Testis (tissue), 3 donors: ENCODE data around the gene EPHA5. TPM values are rescaled to one million over a fixed set of nuclear protein-coding genes. Genes with fewer than 3 reads are reported as not detected.

ENCODE experiments used
- DNase-seq: peaks from one replicate; pipeline ENCODE4 v3.0.0-alpha.2; 2019
- H3K27ac ChIP-seq, 2 donors: fragments of 200-600 bp; sonication (generic); one replicate each; pipeline ENCODE4 v1.5.1; 2019
- H3K27me3 ChIP-seq: fragments of 200-600 bp; sonication (generic); one replicate; pipeline ENCODE4 v1.5.1; 2019
- H3K36me3 ChIP-seq: fragments of 200-600 bp; sonication (generic); one replicate; pipeline ENCODE4 v1.5.1; 2017; ENCODE audit warnings: low read depth; ENCODE audit errors: missing control alignments
- H3K4me1 ChIP-seq: fragments of 200-600 bp; sonication (generic); one replicate; pipeline ENCODE4 v1.5.1; 2019
- H3K4me3 ChIP-seq, 2 donors: fragments of 200-600 bp; sonication (generic); one replicate each; pipeline ENCODE4 v1.5.1; 2017 to 2019
- H3K9me3 ChIP-seq: fragments of 200-600 bp; sonication (generic); one replicate; pipeline ENCODE4 v1.5.1; 2017
- POLR2A ChIP-seq: fragments of 450-650 bp; IDR thresholded peaks from one replicate; pipeline ENCODE4 v1.6.1; 2017; ENCODE audit warnings: antibody characterized with exemption, mild to moderate bottlenecking, moderate library complexity
- WGBS, 2 donors: methylation state at CpG; one replicate each; pipeline ENCODE4 v1.1.5; 2018; 5-methylcytosine and 5-hydroxymethylcytosine counted together
- intact Hi-C: fragments of 100-400 bp; cut with DNase I; formaldehyde crosslinking; loops from one replicate; pipeline ENCODE4 v1.15.1; 2023; ENCODE audit warnings: low total_unique reads
- polyA plus RNA-seq: library from polyadenylated mRNA; stranded (reverse); fragments of 350-450 nt; fragmentation: Illumina TruSeq; extraction: RNeasy Lipid Tissue Mini Kit (QIAGEN cat#74804); gene quantifications from one replicate; pipeline ENCODE4 v1.2.3, GENCODE V29; 2014; ENCODE audit warnings: low read depth, low replicate concordance; ENCODE audit not compliant: insufficient read depth
- total RNA-seq, 2 donors: library from RNA; depleted of rRNA; stranded (reverse); fragments of >200 nt; gene quantifications; one replicate each; pipeline ENCODE4 v1.2.3, GENCODE V29; 2016
- TF ChIP-seq, protein P1 (sequence below), 3 experiments: fragments of 450-650 bp in 2 of 3; fragments of 200-600 bp in 1 of 3; sonication (generic) in 1 of 3; IDR thresholded peaks; one replicate each; pipeline ENCODE4 v1.5.1; 2016 to 2019; ENCODE audit warnings: antibody characterized with exemption in 3 of 3, mild to moderate bottlenecking in 2 of 3, moderate library complexity in 1 of 3

EPHA5 gene
- total and polyA plus RNA-seq, 3 donors from 2014 or later = 1.0 to 3.1 (median 1.4) TPM

- 90 to 93% methylated on average over 1 of the region's 1 CpG for WGBS, 2 donors
- Histone ChIP-seq H3K4me1 (no peaks in the 10 kb centered on the region), H3K27me3 (no peaks in the 10 kb centered on the region), H3K36me3 (no peaks in the 10 kb centered on the region), H3K9me3 (no peaks in the 10 kb centered on the region), H3K27ac (no peak overlapping the region), H3K4me3 (no peak overlapping the region)
- no peak for TF ChIP-seq POLR2A
- TF ChIP-seq, protein P1, sequence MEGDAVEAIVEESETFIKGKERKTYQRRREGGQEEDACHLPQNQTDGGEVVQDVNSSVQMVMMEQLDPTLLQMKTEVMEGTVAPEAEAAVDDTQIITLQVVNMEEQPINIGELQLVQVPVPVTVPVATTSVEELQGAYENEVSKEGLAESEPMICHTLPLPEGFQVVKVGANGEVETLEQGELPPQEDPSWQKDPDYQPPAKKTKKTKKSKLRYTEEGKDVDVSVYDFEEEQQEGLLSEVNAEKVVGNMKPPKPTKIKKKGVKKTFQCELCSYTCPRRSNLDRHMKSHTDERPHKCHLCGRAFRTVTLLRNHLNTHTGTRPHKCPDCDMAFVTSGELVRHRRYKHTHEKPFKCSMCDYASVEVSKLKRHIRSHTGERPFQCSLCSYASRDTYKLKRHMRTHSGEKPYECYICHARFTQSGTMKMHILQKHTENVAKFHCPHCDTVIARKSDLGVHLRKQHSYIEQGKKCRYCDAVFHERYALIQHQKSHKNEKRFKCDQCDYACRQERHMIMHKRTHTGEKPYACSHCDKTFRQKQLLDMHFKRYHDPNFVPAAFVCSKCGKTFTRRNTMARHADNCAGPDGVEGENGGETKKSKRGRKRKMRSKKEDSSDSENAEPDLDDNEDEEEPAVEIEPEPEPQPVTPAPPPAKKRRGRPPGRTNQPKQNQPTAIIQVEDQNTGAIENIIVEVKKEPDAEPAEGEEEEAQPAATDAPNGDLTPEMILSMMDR (IDR thresholded peaks at IDR 0.05) = no peak
- intact Hi-C loops = no loop called here
- no peak for DNase-seq
Observed at GRCh38 chr4:65367306-65367705, 303.0 kb downstream of the EPHA5 start.

DNA sequence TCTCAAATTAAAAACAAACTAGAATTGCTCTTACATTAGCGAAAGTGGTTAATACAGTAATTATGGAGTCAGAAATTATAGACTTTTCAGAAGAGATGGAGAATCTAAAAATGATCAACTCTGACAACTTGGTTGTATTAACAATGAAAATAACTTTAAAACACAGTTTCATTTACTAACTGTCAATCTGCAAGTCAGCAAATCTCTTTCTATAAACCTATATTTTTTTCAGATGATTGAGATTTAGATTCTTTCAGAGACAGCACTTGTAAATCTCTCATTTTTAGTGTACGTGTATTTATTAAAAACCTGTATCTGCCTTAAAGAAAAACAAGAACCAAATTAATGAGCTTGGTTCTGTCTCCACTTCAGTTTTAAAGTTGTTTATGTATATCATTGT lies 311.4 kb downstream of the EPHA5 start:
- Histone ChIP-seq H3K27ac (no peak overlapping the region), H3K9me3 (no peaks in the 10 kb centered on the region), H3K4me1 (no peaks in the 10 kb centered on the region), H3K4me3 (no peak overlapping the region), H3K36me3 (no peaks in the 10 kb centered on the region), H3K27me3 (no peaks in the 10 kb centered on the region)
- TF ChIP-seq, protein P1 (IDR thresholded peaks at IDR 0.05) = no peak
- no peak for TF ChIP-seq POLR2A
- 88 to 91% methylated on average over 2 of the region's 2 CpGs for WGBS, 2 donors
- intact Hi-C loops = no loop called here
- no peak for DNase-seq

- H3K4me1 ChIP-seq = no peaks in the 10 kb centered on the region
- WGBS, 2 donors = 76 to 84% methylated on average over 1 of the region's 1 CpG
- intact Hi-C loops = no loop called here
Observed at GRCh38 chr4:65353098-65353497, 317.2 kb downstream of the EPHA5 start.

GRCh38 chr4:65344278-65344825 lies 325.9 kb downstream of the EPHA5 start:
- intact Hi-C loops = no loop called here
- no peaks in the 10 kb centered on the region for H3K4me1 ChIP-seq
- no peaks in the 10 kb centered on the region for H3K27me3 ChIP-seq
- H3K9me3 ChIP-seq = no peaks in the 10 kb centered on the region
- TF ChIP-seq, protein P1 (IDR thresholded peaks at IDR 0.05) = no peak
- no peak overlapping the region for H3K27ac ChIP-seq
- H3K4me3 ChIP-seq = no peak overlapping the region
- DNase-seq = no peak
- no peaks in the 10 kb centered on the region for H3K36me3 ChIP-seq
- WGBS, 2 donors = 55 to 59% methylated on average over 4 of the region's 4 CpGs

More at GRCh38 chr4:65353098-65353497, 317.2 kb downstream of the EPHA5 start:
- no peak for DNase-seq
- Histone ChIP-seq H3K36me3 (no peaks in the 10 kb centered on the region), H3K9me3 (no peaks in the 10 kb centered on the region), H3K4me3 (no peak overlapping the region), H3K27ac (no peak overlapping the region), H3K27me3 (no peaks in the 10 kb centered on the region)
- TF ChIP-seq, protein P1 (IDR thresholded peaks at IDR 0.05) = no peak
- no peak for TF ChIP-seq POLR2A

DNA sequence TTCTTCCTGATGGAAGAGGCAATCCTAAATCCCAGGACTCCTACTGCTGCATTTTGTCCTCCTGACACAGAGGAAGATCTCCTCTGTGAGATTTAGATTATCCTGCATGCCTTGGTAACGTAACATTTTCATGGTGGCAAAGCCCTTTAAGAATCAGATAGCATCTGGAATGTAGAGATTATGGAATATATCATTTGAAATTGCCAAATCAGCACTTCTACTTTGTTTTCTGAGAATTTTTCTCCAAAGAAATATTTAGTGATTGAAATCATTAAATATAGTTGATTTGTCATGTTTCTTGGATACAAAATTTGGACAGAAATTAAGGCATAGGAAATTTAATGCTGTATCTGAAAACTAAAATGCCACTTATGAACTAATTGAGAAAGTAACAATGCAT lies 326.9 kb downstream of the EPHA5 start:
- no peak overlapping the region for H3K27ac ChIP-seq
- H3K4me1 ChIP-seq = no peaks in the 10 kb centered on the region
- TF ChIP-seq, protein P1 (IDR thresholded peaks at IDR 0.05) = no peak
- TF ChIP-seq POLR2A = no peak
- intact Hi-C loops = no loop called here
- WGBS, 2 donors = 70 to 89% methylated on average over 1 of the region's 1 CpG
- no peak for DNase-seq
- H3K9me3 ChIP-seq = no peaks in the 10 kb centered on the region
- no peak overlapping the region for H3K4me3 ChIP-seq
- H3K36me3 ChIP-seq = no peaks in the 10 kb centered on the region
- no peaks in the 10 kb centered on the region for H3K27me3 ChIP-seq
